ENCODE measurements around the gene ANKRD13C. TPM values are rescaled to one million over a fixed set of nuclear protein-coding genes. Genes with fewer than 3 reads are reported as not detected.
A peak's percentile ranks its signal among the peaks of the same experiment; 100 is the strongest.

ANKRD13C gene
- total and polyA plus RNA-seq, 4 donors, result 3.3 to 14.1 (median 8.3) TPM

- no peak for DNase-seq (ENCODE audit: low spot score)
- Histone ChIP-seq H3K27me3 (ENCODE audit: control insufficient read depth in 4 of 4, insufficient read depth in 4 of 4, low read length in 3 of 4) (no peaks in the 10 kb centered on the region), H3K4me1 (ENCODE audit: control insufficient read depth in 4 of 4, insufficient read depth in 4 of 4, low read length in 3 of 4) (peaks cover 2 to 24% (median 12%) of the 10 kb centered on the region in 4 donors), H3K36me3 (ENCODE audit: control insufficient read depth in 4 of 4, insufficient read depth in 3 of 4, low read depth in 1 of 4, low read length in 3 of 4) (peaks cover 2 to 34% (median 23%) of the 10 kb centered on the region in 4 donors), H3K9me3 (ENCODE audit: control insufficient read depth in 4 of 4, low read length in 3 of 4) (no peaks in the 10 kb centered on the region), H3K4me3 (ENCODE audit: low read depth in 1 of 3, low read length in 3 of 3) (no peak overlapping the region), H3K27ac (ENCODE audit: low read depth in 1 of 2, low read length in 2 of 2) (no peak overlapping the region), H3K9ac (ENCODE audit: low read depth in 1 of 2, low read length in 2 of 2) (no peak overlapping the region)
- TF ChIP-seq GABPA (IDR thresholded peaks at IDR 0.05 in 1 of 2, conservative IDR thresholded peaks at IDR 0.05 in 1 of 2), result no peak
- TF ChIP-seq RAD21 (IDR thresholded peaks at IDR 0.05), result no peak
- TF ChIP-seq, protein P1, sequence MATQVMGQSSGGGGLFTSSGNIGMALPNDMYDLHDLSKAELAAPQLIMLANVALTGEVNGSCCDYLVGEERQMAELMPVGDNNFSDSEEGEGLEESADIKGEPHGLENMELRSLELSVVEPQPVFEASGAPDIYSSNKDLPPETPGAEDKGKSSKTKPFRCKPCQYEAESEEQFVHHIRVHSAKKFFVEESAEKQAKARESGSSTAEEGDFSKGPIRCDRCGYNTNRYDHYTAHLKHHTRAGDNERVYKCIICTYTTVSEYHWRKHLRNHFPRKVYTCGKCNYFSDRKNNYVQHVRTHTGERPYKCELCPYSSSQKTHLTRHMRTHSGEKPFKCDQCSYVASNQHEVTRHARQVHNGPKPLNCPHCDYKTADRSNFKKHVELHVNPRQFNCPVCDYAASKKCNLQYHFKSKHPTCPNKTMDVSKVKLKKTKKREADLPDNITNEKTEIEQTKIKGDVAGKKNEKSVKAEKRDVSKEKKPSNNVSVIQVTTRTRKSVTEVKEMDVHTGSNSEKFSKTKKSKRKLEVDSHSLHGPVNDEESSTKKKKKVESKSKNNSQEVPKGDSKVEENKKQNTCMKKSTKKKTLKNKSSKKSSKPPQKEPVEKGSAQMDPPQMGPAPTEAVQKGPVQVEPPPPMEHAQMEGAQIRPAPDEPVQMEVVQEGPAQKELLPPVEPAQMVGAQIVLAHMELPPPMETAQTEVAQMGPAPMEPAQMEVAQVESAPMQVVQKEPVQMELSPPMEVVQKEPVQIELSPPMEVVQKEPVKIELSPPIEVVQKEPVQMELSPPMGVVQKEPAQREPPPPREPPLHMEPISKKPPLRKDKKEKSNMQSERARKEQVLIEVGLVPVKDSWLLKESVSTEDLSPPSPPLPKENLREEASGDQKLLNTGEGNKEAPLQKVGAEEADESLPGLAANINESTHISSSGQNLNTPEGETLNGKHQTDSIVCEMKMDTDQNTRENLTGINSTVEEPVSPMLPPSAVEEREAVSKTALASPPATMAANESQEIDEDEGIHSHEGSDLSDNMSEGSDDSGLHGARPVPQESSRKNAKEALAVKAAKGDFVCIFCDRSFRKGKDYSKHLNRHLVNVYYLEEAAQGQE (IDR thresholded peaks at IDR 0.05), result no peak
- TF ChIP-seq, protein P2, sequence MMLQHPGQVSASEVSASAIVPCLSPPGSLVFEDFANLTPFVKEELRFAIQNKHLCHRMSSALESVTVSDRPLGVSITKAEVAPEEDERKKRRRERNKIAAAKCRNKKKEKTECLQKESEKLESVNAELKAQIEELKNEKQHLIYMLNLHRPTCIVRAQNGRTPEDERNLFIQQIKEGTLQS (IDR thresholded peaks at IDR 0.05), result no peak
- TF ChIP-seq, protein P3, sequence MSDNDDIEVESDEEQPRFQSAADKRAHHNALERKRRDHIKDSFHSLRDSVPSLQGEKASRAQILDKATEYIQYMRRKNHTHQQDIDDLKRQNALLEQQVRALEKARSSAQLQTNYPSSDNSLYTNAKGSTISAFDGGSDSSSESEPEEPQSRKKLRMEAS (IDR thresholded peaks at IDR 0.05), result no peak
- WGBS, result 93% methylated on average over 2 of the region's 2 CpGs
Measured at GRCh38 chr1:70224954-70225353, 129.6 kb downstream of the ANKRD13C start.

GRCh38 chr1:70222716-70223235 lies 131.7 kb downstream of the ANKRD13C start:
- H3K4me1 ChIP-seq (ENCODE audit: control insufficient read depth in 4 of 4, insufficient read depth in 4 of 4, low read length in 3 of 4), result peaks cover 2 to 24% (median 12%) of the 10 kb centered on the region in 4 donors
- H3K27ac ChIP-seq (ENCODE audit: low read depth in 1 of 2, low read length in 2 of 2), result peak overlapping the region; percentile 94 to 98
- H3K9ac ChIP-seq (ENCODE audit: low read depth in 1 of 2, low read length in 2 of 2), result peak overlapping the region; percentile 98
- peak overlapping the region; percentile 15 to 79 (median 58) for H3K4me3 ChIP-seq (ENCODE audit: low read depth in 1 of 3, low read length in 3 of 3)
- H3K27me3 ChIP-seq (ENCODE audit: control insufficient read depth in 4 of 4, insufficient read depth in 4 of 4, low read length in 3 of 4), result no peaks in the 10 kb centered on the region
- no peaks in the 10 kb centered on the region for H3K9me3 ChIP-seq (ENCODE audit: control insufficient read depth in 4 of 4, low read length in 3 of 4)
- peaks cover 0 to 19% (median 11%) of the 10 kb centered on the region in 4 donors for H3K36me3 ChIP-seq (ENCODE audit: control insufficient read depth in 4 of 4, insufficient read depth in 3 of 4, low read depth in 1 of 4, low read length in 3 of 4)
- whole genome bisulfite sequencing, result 20% methylated on average over 3 of the region's 3 CpGs
- TF ChIP-seq, protein P1 (IDR thresholded peaks at IDR 0.05), result no peak
- TF ChIP-seq HNF4A (conservative IDR thresholded peaks at IDR 0.05), result no peak
- TF ChIP-seq, protein P3 (IDR thresholded peaks at IDR 0.05), result no peak
- TF ChIP-seq HNF4G (IDR thresholded peaks at IDR 0.05), result no peak
- no peak for TF ChIP-seq YY1 (IDR thresholded peaks at IDR 0.05)
- DNase-seq (ENCODE audit: low spot score), result no peak

Measured in liver (tissue), 9 donors.